HEK293T (cell line): ENCODE results near the gene PKP3.

Experiments
- ARNT ChIP-seq: fragments of 450-650 bp; IDR thresholded peaks from 2 replicates; pipeline ENCODE4 v1.6.1; 2017; ENCODE audit warnings: mild to moderate bottlenecking
- ELF4 ChIP-seq: fragments of 450-650 bp; IDR thresholded peaks from 2 replicates; pipeline ENCODE4 v1.6.1; 2017; ENCODE audit warnings: antibody characterized with exemption
- FOXM1 ChIP-seq: fragments of 450-650 bp; IDR thresholded peaks from 2 replicates; pipeline ENCODE4 v1.6.1; 2017; ENCODE audit warnings: mild to moderate bottlenecking, borderline replicate concordance
- HDGF ChIP-seq: fragments of 450-650 bp; IDR thresholded peaks from 2 replicates; pipeline ENCODE4 v1.6.1; 2017; ENCODE audit warnings: antibody characterized with exemption, borderline replicate concordance
- LEF1 ChIP-seq: fragments of 450-650 bp; IDR thresholded peaks from 2 replicates; pipeline ENCODE4 v1.6.1; 2017; ENCODE audit warnings: mild to moderate bottlenecking, borderline replicate concordance
- SP1 ChIP-seq: fragments of 450-650 bp; IDR thresholded peaks from 2 replicates; pipeline ENCODE4 v1.6.1; 2017

- TF ChIP-seq ARNT: no peak
- no peak for TF ChIP-seq ELF4
- no peak for TF ChIP-seq SP1
- no peak for TF ChIP-seq FOXM1
- TF ChIP-seq HDGF: no peak
- TF ChIP-seq LEF1: no peak
Measured at GRCh38 chr11:439315-440064, 45.5 kb downstream of the PKP3 start.
